ENCODE data around the gene TSR3.

Gene TSR3

GRCh38 chr16:1351582-1352362 is at the start of gene TSR3, which contains the start of gene GNPTG:
TSR3 (minus strand) TSS chr16:1351878; CDS start chr16:1351804, 74 bp downstream.
GNPTG (plus strand) TSS chr16:1351931; CDS start chr16:1351966, 35 bp downstream.
- H3K27ac ChIP-seq (ENCODE audit: low read length) = no peak within 1 kb of the TSS

DNA sequence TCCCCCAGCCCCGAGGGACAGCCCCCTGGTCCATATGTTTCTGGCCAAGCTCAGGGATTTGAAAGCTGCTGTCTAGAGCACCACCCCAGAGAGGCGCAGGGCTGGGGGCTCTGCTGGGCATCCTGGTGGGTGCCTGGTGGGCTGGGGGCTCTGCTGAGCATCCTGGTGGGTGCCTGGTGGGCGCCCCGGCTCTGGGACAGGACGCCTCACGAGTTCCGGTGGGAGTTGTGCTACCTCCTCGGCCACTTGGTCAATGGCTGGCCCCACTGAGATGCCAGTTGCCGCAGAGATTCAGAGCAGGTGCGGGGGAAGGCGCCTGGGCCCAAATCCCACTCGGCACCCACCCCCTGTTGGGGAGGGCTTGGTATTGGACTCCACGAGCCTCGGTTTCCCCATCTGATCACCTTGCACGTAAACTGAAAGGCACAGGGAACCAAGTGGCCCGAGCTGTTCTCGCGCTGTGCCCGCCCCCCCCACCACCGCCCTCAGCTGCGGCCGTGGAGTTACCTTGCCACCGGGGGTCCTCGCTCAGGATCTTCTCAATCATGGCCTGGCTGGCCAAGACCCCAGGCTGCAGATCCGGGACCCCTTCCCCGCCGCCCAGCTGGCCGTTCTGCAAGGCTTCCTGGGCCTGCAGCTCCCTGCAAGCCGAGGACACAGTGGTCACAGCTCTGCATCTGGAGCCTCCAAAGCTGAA is 49.5 kb upstream of the TSR3 start:
- no peaks in the 10 kb centered on the region for H3K27me3 ChIP-seq (replicated peaks; ENCODE audit: insufficient read depth, low read length)
- no peak overlapping the region for H3K4me3 ChIP-seq (ENCODE audit: low read length)
- H3F3A ChIP-seq (ENCODE audit: insufficient read depth, low read length) = no peaks in the 10 kb centered on the region
- H3K36me3 ChIP-seq (replicated peaks; ENCODE audit: insufficient read depth, low read length) = peaks cover 3% of the 10 kb centered on the region; the same call in 1 of the 2 replicates
- no peak overlapping the region for H3K27ac ChIP-seq (ENCODE audit: low read length)
- TF ChIP-seq, protein P1, sequence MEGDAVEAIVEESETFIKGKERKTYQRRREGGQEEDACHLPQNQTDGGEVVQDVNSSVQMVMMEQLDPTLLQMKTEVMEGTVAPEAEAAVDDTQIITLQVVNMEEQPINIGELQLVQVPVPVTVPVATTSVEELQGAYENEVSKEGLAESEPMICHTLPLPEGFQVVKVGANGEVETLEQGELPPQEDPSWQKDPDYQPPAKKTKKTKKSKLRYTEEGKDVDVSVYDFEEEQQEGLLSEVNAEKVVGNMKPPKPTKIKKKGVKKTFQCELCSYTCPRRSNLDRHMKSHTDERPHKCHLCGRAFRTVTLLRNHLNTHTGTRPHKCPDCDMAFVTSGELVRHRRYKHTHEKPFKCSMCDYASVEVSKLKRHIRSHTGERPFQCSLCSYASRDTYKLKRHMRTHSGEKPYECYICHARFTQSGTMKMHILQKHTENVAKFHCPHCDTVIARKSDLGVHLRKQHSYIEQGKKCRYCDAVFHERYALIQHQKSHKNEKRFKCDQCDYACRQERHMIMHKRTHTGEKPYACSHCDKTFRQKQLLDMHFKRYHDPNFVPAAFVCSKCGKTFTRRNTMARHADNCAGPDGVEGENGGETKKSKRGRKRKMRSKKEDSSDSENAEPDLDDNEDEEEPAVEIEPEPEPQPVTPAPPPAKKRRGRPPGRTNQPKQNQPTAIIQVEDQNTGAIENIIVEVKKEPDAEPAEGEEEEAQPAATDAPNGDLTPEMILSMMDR (IDR thresholded peaks at IDR 0.05; ENCODE audit: low read length) = no peak
- no peak for TF ChIP-seq EZH2phosphoT487 (IDR thresholded peaks at IDR 0.05; ENCODE audit: low read length)
- no peak for TF ChIP-seq EZH2 (optimal IDR thresholded peaks at IDR 0.05; ENCODE audit: low read depth, low read length)
- no peaks in the 10 kb centered on the region for H3K9me3 ChIP-seq (replicated peaks; ENCODE audit: insufficient read depth, low read length)
- H3K4me1 ChIP-seq (ENCODE audit: low read length) = no peaks in the 10 kb centered on the region
- H3K79me2 ChIP-seq (ENCODE audit: low read length) = peaks cover 34% of the 10 kb centered on the region
- no peaks in the 10 kb centered on the region for H4K20me1 ChIP-seq (ENCODE audit: insufficient read depth, low read length)
- no peak overlapping the region for H3K4me2 ChIP-seq (ENCODE audit: low read depth, low read length)
- no peaks in the 10 kb centered on the region for H3K9me2 ChIP-seq (replicated peaks; ENCODE audit: insufficient read depth, low read length)
- no peak overlapping the region for H2AFZ ChIP-seq (ENCODE audit: low read length)
- DNase-seq = no peak
- H3K9ac ChIP-seq (ENCODE audit: low read length) = no peak overlapping the region

More at GRCh38 chr16:1351582-1352362, at the start of gene TSR3, which contains the start of gene GNPTG:
- H3K9me2 ChIP-seq (replicated peaks; ENCODE audit: insufficient read depth, low read length) = no peaks in the 10 kb centered on the region
- no peaks in the 10 kb centered on the region for H3K27me3 ChIP-seq (replicated peaks; ENCODE audit: insufficient read depth, low read length)
- TF ChIP-seq EZH2phosphoT487 (IDR thresholded peaks at IDR 0.05; ENCODE audit: low read length) (no peak), EZH2 (optimal IDR thresholded peaks at IDR 0.05; ENCODE audit: low read depth, low read length) (no peak)
- TF ChIP-seq, protein P1 (IDR thresholded peaks at IDR 0.05; ENCODE audit: low read length) = no peak
- no peaks in the 10 kb centered on the region; the same call in 1 of the 2 replicates for H4K20me1 ChIP-seq (ENCODE audit: insufficient read depth, low read length)
- H3K79me2 ChIP-seq (ENCODE audit: low read length) = peaks cover 66% of the 10 kb centered on the region
- peak within 1 kb of the TSS; percentile 97 for H3K4me3 ChIP-seq (ENCODE audit: low read length)
- H3F3A ChIP-seq (ENCODE audit: insufficient read depth, low read length) = no peaks in the 10 kb centered on the region
- H3K9ac ChIP-seq (ENCODE audit: low read length) = peak within 1 kb of the TSS; percentile 79
- no peaks in the 10 kb centered on the region for H3K36me3 ChIP-seq (replicated peaks; ENCODE audit: insufficient read depth, low read length)
- peaks cover 4% of the 10 kb centered on the region; the same call in 1 of the 2 replicates for H3K4me1 ChIP-seq (ENCODE audit: low read length)
- no peaks in the 10 kb centered on the region for H3K9me3 ChIP-seq (replicated peaks; ENCODE audit: insufficient read depth, low read length)
- H2AFZ ChIP-seq (ENCODE audit: low read length) = peak within 1 kb of the TSS; percentile 66
- H3K4me2 ChIP-seq (ENCODE audit: low read depth, low read length) = peak within 1 kb of the TSS; percentile 99
- DNase-seq = peak; percentile 93

GRCh38 chr16:1398826-1399581 is 47.3 kb upstream of the TSR3 start:
- no peaks in the 10 kb centered on the region for H3F3A ChIP-seq (ENCODE audit: insufficient read depth, low read length)
- no peaks in the 10 kb centered on the region for H3K9me2 ChIP-seq (replicated peaks; ENCODE audit: insufficient read depth, low read length)
- H3K4me3 ChIP-seq (ENCODE audit: low read length) = no peak overlapping the region
- H3K27ac ChIP-seq (ENCODE audit: low read length) = no peak overlapping the region
- H4K20me1 ChIP-seq (ENCODE audit: insufficient read depth, low read length) = no peaks in the 10 kb centered on the region
- peaks cover 15% of the 10 kb centered on the region for H3K79me2 ChIP-seq (ENCODE audit: low read length)
- no peaks in the 10 kb centered on the region for H3K27me3 ChIP-seq (replicated peaks; ENCODE audit: insufficient read depth, low read length)
- peaks cover 3% of the 10 kb centered on the region; the same call in 1 of the 2 replicates for H3K36me3 ChIP-seq (replicated peaks; ENCODE audit: insufficient read depth, low read length)
- no peaks in the 10 kb centered on the region for H3K9me3 ChIP-seq (replicated peaks; ENCODE audit: insufficient read depth, low read length)
- no peak overlapping the region for H3K9ac ChIP-seq (ENCODE audit: low read length)
- TF ChIP-seq, protein P1 (IDR thresholded peaks at IDR 0.05; ENCODE audit: low read length) = no peak
- TF ChIP-seq EZH2phosphoT487 (IDR thresholded peaks at IDR 0.05; ENCODE audit: low read length) = no peak
- no peak for TF ChIP-seq EZH2 (optimal IDR thresholded peaks at IDR 0.05; ENCODE audit: low read depth, low read length)
- no peak overlapping the region for H3K4me2 ChIP-seq (ENCODE audit: low read depth, low read length)
- no peak overlapping the region for H2AFZ ChIP-seq (ENCODE audit: low read length)
- no peak for DNase-seq
- H3K4me1 ChIP-seq (ENCODE audit: low read length) = no peaks in the 10 kb centered on the region
